ENCODE measurements around the gene ADARB2.

GRCh38 chr10:1128649-1129048, 608.7 kb downstream of the ADARB2 start:
- no peak for TF ChIP-seq POLR2A (IDR thresholded peaks at IDR 0.05)
- no peak for TF ChIP-seq EP300 (IDR thresholded peaks at IDR 0.05)
- TF ChIP-seq CTCF (IDR thresholded peaks at IDR 0.05): no peak
- TF ChIP-seq POLR2AphosphoS5 (IDR thresholded peaks at IDR 0.05): no peak
